GM18508 (cell line): ENCODE measurements around the gene TMEM119.
A peak's percentile ranks its signal among the peaks of the same experiment; 100 is the strongest.
"Not testable (repeated sequence)": the region's sequence is repeated elsewhere in the genome, so short reads cannot be mapped to it uniquely, and the experiment has no call there.

Experiments used
- ATAC-seq: cut with Tn5 transposase; IDR thresholded peaks from one replicate; pipeline ENCODE4 v1.9.1; 2021; ENCODE audit warnings: moderate number of reproducible peaks; ENCODE audit not compliant: insufficient read depth, unreplicated experiment

Gene TMEM119

DNA sequence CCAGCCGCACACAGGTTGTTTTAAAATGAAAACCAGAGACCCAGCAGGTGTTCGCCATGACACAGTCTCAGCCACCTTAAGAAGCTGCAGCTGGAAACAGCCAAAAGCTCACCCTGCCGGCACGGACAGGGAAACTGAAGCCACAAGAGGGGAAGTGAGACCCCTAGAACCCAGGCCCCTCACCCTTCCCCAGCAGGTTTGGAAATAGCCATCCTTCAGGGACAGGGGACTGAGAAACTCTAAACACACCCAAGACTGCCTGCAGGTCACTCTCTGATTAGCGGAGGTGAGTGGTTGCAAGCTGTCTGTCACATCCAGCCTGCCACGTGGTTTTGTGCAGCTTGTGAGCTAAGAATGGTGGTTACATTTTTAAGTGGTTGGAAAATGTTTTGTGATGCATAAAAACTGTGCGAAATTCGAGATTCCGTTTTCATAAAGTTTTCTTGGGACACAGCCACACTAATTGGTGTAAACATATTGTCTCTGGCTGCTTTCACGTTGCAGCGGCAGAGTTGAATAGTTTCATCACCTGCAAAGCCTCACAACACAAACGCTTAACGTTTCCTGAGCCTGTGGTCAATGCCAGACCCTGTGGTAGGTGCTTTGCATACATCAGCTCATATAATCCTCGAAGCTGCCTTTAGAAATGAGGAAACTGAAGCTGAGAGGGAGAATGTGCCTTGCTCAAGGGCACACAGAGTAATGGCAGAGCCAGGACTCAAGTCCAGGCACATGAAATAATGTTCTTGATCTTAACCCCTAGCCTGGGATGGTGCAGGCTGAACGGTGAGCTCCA is 37.5 kb upstream of the TMEM119 start:
- ATAC-seq = peak; percentile 37

DNA sequence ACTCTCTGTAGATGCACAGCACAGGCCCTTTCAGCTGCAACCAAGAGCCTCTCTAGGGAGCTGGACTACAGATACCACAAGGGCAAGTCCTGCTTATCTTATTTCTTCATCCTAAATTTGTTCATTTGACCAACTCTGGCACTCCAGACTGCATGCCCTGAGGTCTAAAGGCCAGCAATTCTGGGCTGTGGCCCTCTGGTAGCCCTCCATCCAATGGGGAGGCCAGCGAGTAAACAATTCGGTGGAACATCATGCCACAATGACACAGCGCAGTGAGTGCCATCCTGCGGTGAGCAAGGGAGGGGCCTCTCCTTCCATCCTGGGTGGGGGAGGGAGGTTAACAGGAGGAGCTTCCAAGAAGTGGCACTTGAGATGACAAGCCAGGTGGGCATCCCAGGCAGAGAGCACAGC is 36.5 kb upstream of the TMEM119 start:
- no peak for ATAC-seq

DNA sequence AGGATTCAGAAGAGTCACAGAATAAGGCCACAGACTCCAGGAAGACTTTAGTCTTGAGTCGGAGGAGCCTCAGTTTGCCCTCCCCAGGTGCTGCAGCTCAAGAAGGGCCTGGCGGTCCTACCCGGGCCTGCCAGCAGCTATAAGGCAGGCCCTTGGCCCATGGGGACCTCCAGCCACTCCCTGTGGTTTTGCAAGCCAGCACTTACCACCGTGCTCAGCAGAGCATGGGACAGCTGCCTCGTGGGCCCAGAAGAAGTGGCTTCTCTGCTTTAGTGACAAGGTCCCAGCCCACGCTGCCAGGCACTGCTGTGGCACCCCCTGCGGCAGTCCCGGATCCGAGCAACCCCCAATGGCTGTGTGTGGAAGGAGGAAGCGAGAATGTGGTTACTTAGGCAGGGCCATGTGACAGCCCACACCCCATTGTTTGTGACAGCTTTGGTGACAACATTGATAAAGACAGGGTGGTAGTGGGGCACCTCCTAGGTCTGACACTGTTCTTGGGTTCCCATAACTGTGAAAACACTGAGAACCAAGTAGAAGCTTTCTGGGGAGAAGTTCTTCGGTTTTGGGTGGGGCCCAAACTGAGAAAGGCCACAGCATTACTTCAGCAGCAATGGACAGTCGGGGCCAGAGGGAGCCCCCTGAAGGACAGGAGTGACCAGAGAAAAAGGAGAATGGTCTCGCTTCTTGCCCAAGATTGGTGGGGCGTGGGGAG is 35.8 kb upstream of the TMEM119 start, which contains the start of gene SELPLG:
Gene SELPLG, minus strand, starts transcription at position 361 of the 715 bp plus-strand sequence. CDS start 9,587 bp downstream, outside the sequence.
- peak; percentile 32 for ATAC-seq

DNA sequence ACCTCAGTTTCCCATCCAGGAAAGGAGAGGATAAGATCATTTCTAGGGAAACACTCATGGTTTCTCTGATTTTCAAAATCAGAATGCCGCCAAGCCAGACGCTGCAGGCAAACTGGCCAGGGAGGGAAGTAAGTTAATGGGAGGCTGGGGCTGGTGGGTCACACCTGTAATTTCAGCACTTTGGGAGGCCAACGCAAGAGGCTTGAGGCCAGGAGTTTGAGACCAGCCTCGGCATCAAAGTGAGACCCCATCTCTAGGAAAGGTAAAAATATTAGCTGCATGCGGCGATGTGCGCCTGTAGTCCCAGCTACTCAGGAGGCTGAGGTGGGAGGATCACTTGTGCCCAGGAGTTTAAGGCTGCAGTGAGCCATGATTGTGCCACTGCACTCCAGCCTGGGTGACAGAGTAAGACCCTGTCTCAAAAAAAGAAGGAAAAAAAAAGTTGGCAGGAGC is 35.2 kb upstream of the TMEM119 start:
- no peak for ATAC-seq

DNA sequence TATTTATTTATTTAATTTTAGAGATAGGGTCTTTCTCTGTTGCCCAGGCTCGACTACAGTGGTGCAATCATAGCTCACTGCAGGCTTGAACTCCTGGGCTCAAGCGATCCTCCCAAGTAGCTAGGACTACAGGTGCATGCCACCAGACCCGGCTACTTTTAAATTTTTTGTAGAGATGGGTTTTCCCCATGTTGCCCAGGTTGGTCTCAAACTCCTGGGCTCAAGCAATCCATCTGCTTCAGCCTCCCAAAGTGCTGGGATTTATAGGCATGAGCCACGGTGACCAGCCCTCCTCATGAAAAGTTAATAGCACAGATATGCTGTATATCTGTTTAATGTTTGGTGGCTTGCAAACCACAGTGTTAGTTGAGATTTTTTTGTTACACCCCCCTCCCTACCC is 33.4 kb upstream of the TMEM119 start:
- not testable (repeated sequence) for ATAC-seq

DNA sequence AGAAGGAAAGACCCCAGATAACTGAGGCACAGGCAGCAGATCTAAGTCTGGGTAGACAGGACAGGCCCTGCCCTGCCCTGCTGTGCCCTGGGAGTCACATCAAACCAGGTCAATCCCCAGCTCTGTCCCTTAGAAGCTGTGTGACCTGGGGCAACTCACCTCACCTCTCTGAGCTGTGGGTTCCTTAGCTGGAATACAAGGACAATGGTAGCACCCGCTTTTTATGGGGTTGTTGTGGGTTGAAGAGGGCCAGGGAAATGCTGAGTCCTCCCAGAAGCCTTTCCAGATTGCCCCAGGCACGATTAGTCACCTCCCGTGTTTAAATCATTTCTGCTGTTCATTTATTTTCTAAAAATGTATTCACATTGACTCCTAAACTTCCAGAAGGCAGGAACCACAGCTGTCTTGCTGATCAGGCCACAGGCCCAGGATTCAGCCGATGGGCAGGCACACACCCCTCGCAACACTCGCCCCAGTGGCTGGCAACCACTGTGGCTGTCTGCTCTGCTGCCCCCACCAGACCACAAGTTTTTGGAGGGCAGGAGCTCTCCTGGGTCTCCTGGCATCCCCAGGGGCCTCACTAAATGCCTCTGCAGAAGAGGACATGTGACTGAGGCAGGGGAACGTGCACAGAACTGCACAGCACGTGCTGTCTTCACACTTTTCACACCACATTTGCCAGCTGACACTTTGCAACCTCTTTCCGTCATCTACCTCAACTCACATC is 32.8 kb upstream of the TMEM119 start:
- ATAC-seq = no peak

DNA sequence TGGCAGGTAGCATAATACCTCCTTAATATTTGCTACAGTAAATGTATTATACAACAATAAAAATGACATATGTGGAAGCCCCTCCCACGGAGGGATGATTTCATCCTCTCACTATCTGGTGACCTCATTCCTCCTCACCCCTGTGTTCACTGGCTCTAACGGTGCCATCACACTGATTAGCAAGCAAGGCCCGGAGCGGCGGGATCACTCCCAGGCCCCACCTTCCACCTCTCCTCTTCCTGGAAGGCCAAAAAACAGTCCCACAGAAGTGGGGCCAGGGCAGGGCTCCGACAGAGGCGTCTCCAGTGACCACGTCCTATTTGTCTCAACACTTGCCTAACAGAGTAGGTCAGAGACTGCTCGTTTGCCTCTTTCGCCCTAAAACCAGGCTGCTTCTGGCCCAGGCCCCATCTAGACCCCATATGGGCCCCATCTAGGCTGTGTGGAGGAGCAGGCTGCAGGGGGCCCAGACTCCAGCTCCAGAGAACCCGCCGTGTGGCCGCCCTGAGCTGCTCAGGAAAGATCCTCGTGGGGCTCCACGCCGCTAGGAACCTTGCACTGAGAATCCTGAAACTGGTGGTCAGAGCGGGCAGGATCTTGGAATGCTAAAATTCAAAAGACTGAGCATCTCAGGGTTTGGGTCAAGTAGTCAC is 32.1 kb upstream of the TMEM119 start:
- ATAC-seq = no peak

DNA sequence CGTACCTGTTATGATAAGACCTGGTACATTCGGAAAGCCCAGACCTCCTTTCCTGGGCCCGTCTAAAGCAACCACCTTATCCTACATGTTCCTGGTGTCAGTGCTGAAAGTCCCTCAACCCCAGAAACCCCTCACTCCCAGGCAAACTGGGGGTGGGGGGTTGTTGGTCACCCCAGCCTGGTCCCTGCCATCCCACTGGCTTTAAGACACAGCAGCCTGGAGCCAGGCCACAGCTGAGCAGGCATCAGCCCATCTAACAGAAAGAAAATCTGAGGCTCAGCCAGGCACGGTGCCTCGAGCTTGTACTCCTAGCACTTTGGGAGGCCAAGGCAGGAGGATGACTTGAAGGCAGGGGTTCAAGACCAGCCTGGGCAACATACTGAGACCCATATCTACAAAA is 31.3 kb upstream of the TMEM119 start:
- no peak for ATAC-seq

DNA sequence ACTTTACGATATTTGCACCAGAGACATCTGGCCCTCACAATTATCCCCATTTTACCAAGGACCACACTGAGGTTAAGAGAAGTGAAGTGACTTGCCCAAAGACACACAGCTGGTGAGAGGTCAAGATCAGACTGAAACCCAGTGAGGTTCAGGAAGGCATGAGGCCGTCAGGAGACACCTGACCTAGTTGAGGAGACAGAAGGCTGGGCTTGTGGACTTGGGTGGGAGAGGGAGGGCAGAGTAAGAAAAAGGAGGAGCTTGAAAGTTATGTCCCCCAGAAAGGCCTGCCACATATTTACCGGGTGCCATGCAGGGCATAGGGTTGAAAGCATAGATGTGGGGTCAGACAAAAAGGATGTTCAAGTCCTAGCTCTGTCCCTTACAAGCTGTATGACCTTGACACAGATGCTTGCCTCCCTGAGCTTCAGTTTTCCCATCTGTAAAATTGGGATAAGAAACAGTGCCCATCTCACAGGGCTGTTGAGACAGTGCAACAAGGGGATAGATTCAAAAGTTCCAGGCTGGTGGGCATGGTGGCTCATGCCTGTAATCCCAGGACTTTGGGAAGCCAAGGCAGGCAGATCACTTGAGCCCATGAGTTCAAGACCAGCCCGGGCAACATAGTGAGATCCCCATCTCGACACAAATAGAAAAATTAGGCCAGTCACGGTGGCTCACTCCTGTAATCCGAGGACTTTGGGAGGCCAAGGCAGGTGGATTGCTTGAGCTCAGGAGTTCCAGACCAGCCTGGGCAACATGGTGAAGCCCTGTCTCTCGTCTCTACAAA is 29.4 kb upstream of the TMEM119 start:
- no peak for ATAC-seq

DNA sequence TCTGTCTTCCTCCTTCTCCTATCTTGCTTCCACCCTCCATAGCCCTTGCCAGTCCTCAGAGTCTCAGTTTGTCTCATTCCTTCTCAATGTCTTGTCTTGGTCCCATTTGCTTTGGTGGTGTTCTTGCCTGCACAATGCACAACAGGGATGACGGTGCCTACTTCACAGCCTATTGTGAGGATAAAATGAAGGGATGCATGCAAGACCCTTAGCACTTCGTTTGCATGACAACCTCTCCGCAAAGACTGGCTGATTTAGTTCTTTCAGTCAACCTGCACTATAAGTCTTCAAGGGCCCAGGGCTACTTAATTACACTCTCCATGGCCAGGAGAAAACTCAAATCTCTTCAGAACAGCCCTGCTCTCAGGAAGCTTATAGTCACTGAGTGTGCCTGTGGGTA is 27.3 kb upstream of the TMEM119 start:
- no peak for ATAC-seq

DNA sequence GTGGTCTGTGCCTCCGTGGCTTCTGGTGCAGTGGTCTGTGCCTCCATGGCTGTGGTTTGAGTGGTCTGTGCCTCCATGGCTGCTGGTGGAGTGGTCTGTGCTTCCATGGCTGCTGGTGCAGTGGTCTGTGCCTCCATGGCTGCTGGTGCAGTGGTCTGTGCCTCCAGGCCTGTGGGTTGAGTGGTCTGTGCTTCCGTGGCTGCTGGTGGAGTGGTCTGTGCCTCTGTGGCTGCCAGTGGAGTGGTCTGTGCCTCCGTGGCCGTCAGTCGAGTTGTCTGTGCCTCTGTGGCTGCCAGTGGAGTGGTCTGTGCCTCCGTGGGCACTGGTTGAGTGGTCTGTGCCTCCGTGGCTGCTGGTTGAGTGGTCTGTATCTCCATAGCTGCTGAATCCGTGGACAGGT is 25.7 kb upstream of the TMEM119 start:
- ATAC-seq = no peak

DNA sequence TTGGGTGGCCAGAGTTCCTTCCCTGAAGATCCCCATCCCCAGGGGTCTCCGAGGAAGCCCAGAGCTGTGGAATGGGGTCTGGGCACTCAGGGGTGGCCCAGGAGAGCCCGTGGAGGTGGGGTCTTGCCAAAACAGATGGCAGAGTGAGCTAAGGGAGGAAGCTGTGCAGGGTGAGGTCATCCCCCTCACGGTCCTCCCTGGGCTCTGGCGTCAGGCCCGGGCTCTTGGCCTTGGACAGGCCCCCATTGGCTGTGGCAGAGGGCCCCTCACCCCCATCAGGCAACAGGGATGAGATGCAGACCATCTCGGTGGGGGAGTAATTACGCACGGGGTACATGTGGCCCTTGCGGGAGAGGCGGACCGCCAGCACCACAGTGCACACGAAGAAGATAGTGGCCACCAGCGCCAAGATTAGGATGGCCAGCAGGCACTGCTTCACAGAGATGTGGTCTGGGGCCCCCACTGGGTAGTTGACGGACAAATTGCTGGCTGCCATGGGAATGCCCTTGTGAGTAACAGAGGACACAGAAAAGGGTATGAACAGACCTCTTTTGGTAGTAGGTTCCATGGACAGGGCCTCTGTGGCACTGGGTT is 25.1 kb upstream of the TMEM119 start:
- ATAC-seq = no peak

DNA sequence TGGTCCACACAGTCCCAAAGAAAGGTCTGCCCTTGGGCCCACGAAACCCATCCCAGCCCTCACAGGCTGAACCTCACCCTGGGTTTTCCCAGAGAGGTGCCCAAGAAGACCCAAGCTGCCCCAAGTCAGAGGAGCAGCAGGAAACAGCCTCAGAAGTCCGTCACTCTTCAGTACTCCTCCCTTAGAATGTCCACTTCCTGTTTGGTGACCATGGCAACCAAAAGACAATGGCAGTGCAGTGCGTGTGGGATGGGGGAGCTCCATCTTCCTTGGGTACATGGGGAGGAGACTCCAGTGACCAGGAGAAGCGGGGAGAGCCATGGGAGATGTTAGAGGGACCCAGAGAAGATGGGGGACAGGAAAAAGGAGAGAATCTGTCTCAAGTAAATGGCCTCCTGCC is 24.5 kb upstream of the TMEM119 start:
- ATAC-seq = no peak

DNA sequence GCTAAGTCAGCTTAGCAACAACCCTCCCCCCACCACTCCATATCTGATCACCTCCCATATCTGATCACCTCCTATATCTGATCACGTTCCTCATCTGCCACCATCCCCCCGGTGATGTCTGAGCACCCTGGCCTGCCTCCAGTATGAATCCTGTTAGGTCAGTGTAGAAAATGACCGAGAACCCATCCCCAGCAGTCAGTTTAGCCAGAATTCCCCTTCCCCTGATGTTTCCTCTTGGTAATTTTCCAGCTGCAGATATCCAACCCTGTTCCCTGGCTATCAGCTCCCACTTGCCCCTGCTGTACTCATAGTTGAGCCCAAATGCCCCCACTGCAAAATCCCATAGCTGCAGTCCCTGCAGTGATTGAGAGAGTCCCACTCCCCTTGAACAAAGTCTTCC is 23.3 kb upstream of the TMEM119 start:
- ATAC-seq = no peak

DNA sequence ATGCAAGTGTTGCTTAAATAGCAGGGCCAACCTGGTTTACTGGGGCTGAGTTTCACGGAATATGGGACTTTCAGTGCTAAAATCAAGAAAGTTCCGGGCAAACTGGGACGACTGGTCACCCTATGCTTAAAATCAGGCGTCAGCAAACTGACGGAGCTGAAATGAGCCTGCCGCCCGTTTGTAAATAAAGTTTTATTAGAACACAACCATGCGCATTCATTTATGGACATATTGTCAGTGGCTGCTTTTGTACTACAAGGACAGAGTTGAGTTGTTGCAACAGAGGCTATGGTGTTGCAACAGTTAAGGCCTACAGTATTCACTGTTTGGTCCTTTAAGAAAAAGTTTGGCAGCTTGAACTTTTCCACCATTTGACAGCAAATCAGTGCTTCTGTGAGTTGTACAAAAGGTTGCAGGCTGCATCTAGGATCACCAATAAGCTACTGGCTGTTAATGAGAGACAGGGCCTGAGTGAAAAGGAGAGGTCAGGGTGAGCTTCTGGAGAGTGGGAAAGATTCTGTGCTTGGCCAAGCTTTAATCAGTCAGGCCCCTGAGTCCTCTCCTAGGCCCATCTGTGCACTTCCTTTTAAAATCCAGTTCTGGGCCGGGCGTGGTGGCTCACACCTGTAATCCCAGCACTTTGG is 22.5 kb upstream of the TMEM119 start:
- no peak for ATAC-seq

DNA sequence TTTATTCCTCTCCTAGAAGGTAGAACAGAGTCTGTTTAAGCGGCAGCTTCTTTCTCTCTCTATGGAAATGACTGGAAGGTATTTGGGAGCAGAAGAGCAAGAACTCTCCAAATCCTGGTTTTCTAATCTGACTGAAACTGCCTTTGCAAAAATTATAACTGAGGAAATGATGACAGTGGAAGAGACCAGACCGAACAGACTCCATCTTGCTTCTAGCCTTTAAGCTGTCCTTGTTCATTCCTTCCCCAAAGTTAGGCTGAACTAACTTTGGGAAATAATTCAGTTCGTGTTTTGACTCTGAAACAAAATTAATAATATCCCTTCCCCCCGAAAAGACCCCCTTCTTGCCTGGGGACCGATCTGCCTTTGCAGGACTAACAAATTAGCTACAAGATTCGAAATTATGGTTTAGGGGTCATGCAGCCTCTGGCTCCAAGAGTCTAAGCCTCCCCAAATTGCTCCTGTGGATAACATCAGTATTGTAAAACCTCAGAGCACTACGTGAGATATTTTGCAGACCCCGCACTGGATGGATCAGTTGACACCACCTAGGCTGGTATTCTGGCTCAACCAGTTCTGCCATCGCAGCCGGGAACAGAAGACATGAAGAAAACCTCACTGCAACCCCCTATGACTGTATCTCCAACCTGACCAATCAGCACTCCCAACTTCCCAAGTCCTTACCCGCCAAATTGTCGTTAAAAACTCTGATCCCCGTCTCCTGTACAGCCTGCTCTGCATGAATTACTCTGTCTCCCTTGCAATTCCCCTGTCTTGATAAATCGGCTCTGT is 21.7 kb upstream of the TMEM119 start:
- ATAC-seq = no peak

DNA sequence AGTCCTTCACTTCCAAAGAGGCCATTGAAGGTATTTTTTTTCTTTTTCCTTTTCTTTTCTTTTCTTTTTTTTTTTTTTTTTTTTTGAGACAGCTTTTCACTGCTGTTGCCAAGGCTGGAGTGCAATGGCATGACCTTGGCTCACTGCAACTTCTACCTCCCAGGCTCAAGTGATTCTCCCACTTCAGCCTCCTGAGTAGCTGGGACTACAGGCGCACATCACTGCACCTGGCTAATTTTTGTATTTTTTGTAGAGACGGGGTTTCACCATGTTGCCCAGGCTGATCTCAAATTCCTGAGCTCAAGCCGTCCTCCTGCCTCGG is 21.0 kb upstream of the TMEM119 start:
- not testable (repeated sequence) for ATAC-seq
